HCT116 (cell line): ENCODE data around the gene BCL2L13. TPM values are rescaled to one million over a fixed set of nuclear protein-coding genes. Genes with fewer than 3 reads are reported as not detected.

Experiments used
- ATAC-seq: fragments of 200-7000 bp; cut with Tn5 transposase; 2 replicates; pipeline ENCODE4 v1.9.1; 2020; ENCODE audit warnings: mild to moderate bottlenecking, moderate library complexity
- BruUV-seq: library from RNA; stranded (reverse); fragments of 400-500 nt; replicated peaks from 2 replicates; lab custom pipeline; 2021; lab: Mats Ljungman, UMichigan
- CTCF ChIA-PET: fragments of 300-600 bp; sonication (Branson Sonifier 250); formaldehyde crosslinking; loops from one replicate; lab custom pipeline; 2021; ENCODE audit warnings: antibody characterized with exemption; lab: Charles Lee
- POLR2A ChIA-PET: fragments of 300-600, 350-600 bp; sonication (Branson Sonifier 250); formaldehyde crosslinking; loops from one replicate; lab custom pipeline; 2021; ENCODE audit warnings: antibody characterized with exemption; lab: Charles Lee
- RAD21 ChIA-PET, 2 experiments: fragments of 300-600 bp; sonication (Branson Sonifier 250); formaldehyde crosslinking; loops; one replicate each; lab custom pipeline; 2023; ENCODE audit warnings: low total read pairs in 2 of 2; ENCODE audit not compliant: uncharacterized antibody in 2 of 2, unreplicated experiment in 2 of 2, low non-redundant PET in 1 of 2; lab: Charles Lee
- DNase-seq: peaks from one replicate; pipeline ENCODE4 v3.0.0-alpha.2; 2010; ENCODE audit warnings: low read depth, low spot score
- H2AFZ ChIP-seq: fragments of 200-600 bp; shearing (Covaris generic), sonication (generic); 2 replicates; pipeline ENCODE4 v1.6.1; 2017; ENCODE audit warnings: low read depth, mixed run types, mixed read lengths, antibody characterized with exemption, low read length; ENCODE audit not compliant: poor library complexity, severe bottlenecking
- H3K27ac ChIP-seq: 2 replicates; pipeline ENCODE4 v1.5.1; 2012; ENCODE audit warnings: low read depth, low read length
- H3K27me3 ChIP-seq: fragments of 200-600 bp; sonication (generic); 2 replicates; pipeline ENCODE4 v1.6.1; 2016; ENCODE audit warnings: mixed run types, low read length, mixed read lengths; ENCODE audit not compliant: insufficient read depth
- H3K36me3 ChIP-seq, 2 experiments: fragments of 200-500 bp in 1 of 2; fragments of 200-600 bp in 1 of 2; sonication (Bioruptor generic) in 1 of 2; sonication (generic) in 1 of 2; 2 replicates each; pipeline versions ENCODE4 v1.5.1 to v1.6.1; 2014 to 2016; ENCODE audit warnings: low read length in 2 of 2, inconsistent platforms in 1 of 2, mixed read lengths in 1 of 2, mixed run types in 1 of 2; ENCODE audit not compliant: insufficient read depth in 2 of 2, control insufficient read depth in 1 of 2
- H3K4me1 ChIP-seq, 2 experiments: fragments of 200-600 bp in 1 of 2; sonication (generic) in 1 of 2; 2 replicates each; pipeline versions ENCODE4 v1.5.1 to v1.6.1; 2012 to 2017; ENCODE audit warnings: low read length in 2 of 2, inconsistent platforms in 1 of 2, mild to moderate bottlenecking in 1 of 2, mixed read lengths in 1 of 2, mixed run types in 1 of 2, moderate library complexity in 1 of 2; ENCODE audit not compliant: insufficient read depth in 2 of 2, control insufficient read depth in 1 of 2
- H3K4me2 ChIP-seq: fragments of 200-600 bp; sonication (generic); 2 replicates; pipeline ENCODE4 v1.6.1; 2017; ENCODE audit warnings: mixed run types, low read length, mixed read lengths
- H3K4me3 ChIP-seq, 2 experiments: fragments of 200-600 bp in 1 of 2; sonication (generic) in 1 of 2; replicated peaks in 1 of 2; 2 replicates each; pipeline ENCODE4 v1.5.1; 2011 to 2016; ENCODE audit warnings: low read length in 2 of 2, control low read depth in 1 of 2, low read depth in 1 of 2, mild to moderate bottlenecking in 1 of 2, mixed read lengths in 1 of 2, mixed run types in 1 of 2
- H3K79me2 ChIP-seq: fragments of 200-600 bp; sonication (generic); 2 replicates; pipeline ENCODE4 v1.6.1; 2017; ENCODE audit warnings: mild to moderate bottlenecking, mixed run types, low read length, moderate library complexity, mixed read lengths; ENCODE audit not compliant: insufficient read depth
- H3K9ac ChIP-seq: fragments of 200-600 bp; sonication (generic); 2 replicates; pipeline ENCODE4 v1.6.1; 2016; ENCODE audit warnings: low read length, mixed read lengths
- H3K9me2 ChIP-seq: fragments of 200-600 bp; sonication (generic), shearing (Covaris generic); 2 replicates; pipeline ENCODE4 v1.6.1; 2017; ENCODE audit warnings: mixed run types, mild to moderate bottlenecking, moderate library complexity; ENCODE audit not compliant: insufficient read depth
- H3K9me3 ChIP-seq, 2 experiments: fragments of 200-500 bp in 1 of 2; fragments of 200-600 bp in 1 of 2; sonication (Bioruptor generic) in 1 of 2; sonication (generic) in 1 of 2; 2 replicates each; pipeline ENCODE4 v1.6.1; 2014 to 2017; ENCODE audit warnings: low read length in 2 of 2, mixed read lengths in 2 of 2, inconsistent platforms in 1 of 2, low read depth in 1 of 2, mild to moderate bottlenecking in 1 of 2, mixed run types in 1 of 2, moderate library complexity in 1 of 2; ENCODE audit not compliant: control insufficient read depth in 1 of 2, insufficient read depth in 1 of 2
- H4K20me1 ChIP-seq: fragments of 200-600 bp; sonication (generic), shearing (Covaris generic); 2 replicates; pipeline ENCODE4 v1.6.1; 2017; ENCODE audit warnings: mixed run types, mild to moderate bottlenecking, moderate library complexity; ENCODE audit not compliant: insufficient read depth
- ATF3 ChIP-seq: IDR thresholded peaks from 2 replicates; pipeline ENCODE4 v1.6.1; 2012
- CBX3 ChIP-seq: IDR thresholded peaks from 2 replicates; pipeline ENCODE4 v1.6.1; 2012; ENCODE audit warnings: low read depth
- CEBPB ChIP-seq: IDR thresholded peaks from 2 replicates; pipeline ENCODE4 v1.6.1; 2012; ENCODE audit warnings: low read depth
- CTCF ChIP-seq, 3 experiments: fragments of 200-600 bp in 1 of 3; sonication (generic) in 1 of 3; IDR thresholded peaks in 2 of 3; conservative IDR thresholded peaks in 1 of 3; 2 replicates each; pipeline ENCODE4 v1.5.1; 2012 to 2017; ENCODE audit warnings: low read depth in 2 of 3, low read length in 2 of 3, antibody characterized with exemption in 1 of 3, borderline replicate concordance in 1 of 3, control low read depth in 1 of 3, mild to moderate bottlenecking in 1 of 3, mixed read lengths in 1 of 3, mixed run types in 1 of 3, moderate library complexity in 1 of 3; ENCODE audit not compliant: insufficient read depth in 1 of 3
- EGR1 ChIP-seq: IDR thresholded peaks from 2 replicates; pipeline ENCODE4 v1.6.1; 2012; ENCODE audit warnings: low read depth
- EZH2 ChIP-seq: fragments of 200-600 bp; sonication (generic); IDR thresholded peaks from 2 replicates; pipeline ENCODE4 v1.6.1; 2017; ENCODE audit warnings: antibody characterized with exemption, mixed run types
- EZH2phosphoT487 ChIP-seq: fragments of 200-600 bp; IDR thresholded peaks from 2 replicates; pipeline ENCODE4 v1.6.1; 2018; ENCODE audit warnings: antibody characterized with exemption, borderline replicate concordance
- POLR2A ChIP-seq: IDR thresholded peaks from 2 replicates; pipeline ENCODE4 v1.7.0; 2011; ENCODE audit warnings: borderline replicate concordance; ENCODE audit not compliant: insufficient read depth, insufficient read length; ENCODE audit errors: extremely low read depth
- POLR2AphosphoS5 ChIP-seq: IDR thresholded peaks from 2 replicates; pipeline ENCODE4 v1.6.1; 2011; ENCODE audit warnings: mild to moderate bottlenecking, low read depth, low read length, moderate library complexity
- REST ChIP-seq: IDR thresholded peaks from 2 replicates; pipeline ENCODE4 v1.6.1; 2012; ENCODE audit warnings: low read depth
- SIN3A ChIP-seq: IDR thresholded peaks from 2 replicates; pipeline ENCODE4 v1.6.1; 2012; ENCODE audit warnings: low read depth
- SP1 ChIP-seq: IDR thresholded peaks from 2 replicates; pipeline ENCODE4 v1.6.1; 2012; ENCODE audit warnings: low read depth
- ZFX ChIP-seq: fragments of 450-650 bp; IDR thresholded peaks from 2 replicates; pipeline ENCODE4 v1.6.1; 2017
- ZNF274 ChIP-seq: fragments of 200-500 bp; sonication (Bioruptor generic); IDR thresholded peaks from 2 replicates; pipeline ENCODE4 v1.6.1; 2014; ENCODE audit warnings: mild to moderate bottlenecking, low read depth, low read length, inconsistent platforms
- intact Hi-C: fragments of 100-400 bp; cut with micrococcal nuclease; formaldehyde crosslinking; loops from 2 replicates; pipeline ENCODE4 v1.10.0; 2022
- total RNA-seq: library from RNA; stranded (reverse); gene quantifications from one replicate; pipeline ENCODE4 v1.2.1, GENCODE V29; 2021; ENCODE audit not compliant: unreplicated experiment
- TF ChIP-seq, protein P1 (sequence below): IDR thresholded peaks from 2 replicates; pipeline ENCODE4 v1.6.1; 2012

BCL2L13 gene
- total RNA-seq, 1 experiment from 2014 or later, result 38.6 TPM

GRCh38 chr22:17748555-17749353 is 110.2 kb downstream of the BCL2L13 start:
- H2AFZ ChIP-seq, result no peak overlapping the region
- no peaks in the 10 kb centered on the region; a peak in 1 of 4 replicates for H3K36me3 ChIP-seq
- H3K4me1 ChIP-seq, result peaks cover 0 to 6% of the 10 kb centered on the region in 2 experiments; a peak in 1 of 4 replicates
- H3K9me2 ChIP-seq, result no peaks in the 10 kb centered on the region
- intact Hi-C loops, result no loop called here
- H3K9me3 ChIP-seq, result no peaks in the 10 kb centered on the region
- H3K4me3 ChIP-seq, result no peak overlapping the region
- no peak for TF ChIP-seq CEBPB
- no peak for TF ChIP-seq CTCF (IDR thresholded peaks at IDR 0.05 in 2 of 3, conservative IDR thresholded peaks at IDR 0.05 in 1 of 3; ENCODE audit: borderline replicate concordance in 1 of 3, insufficient read depth in 1 of 3, low read depth in 2 of 3, low read length in 2 of 3)
- TF ChIP-seq SP1, result no peak
- TF ChIP-seq EGR1, result no peak
- TF ChIP-seq EZH2phosphoT487, result no peak
- TF ChIP-seq, protein P1, sequence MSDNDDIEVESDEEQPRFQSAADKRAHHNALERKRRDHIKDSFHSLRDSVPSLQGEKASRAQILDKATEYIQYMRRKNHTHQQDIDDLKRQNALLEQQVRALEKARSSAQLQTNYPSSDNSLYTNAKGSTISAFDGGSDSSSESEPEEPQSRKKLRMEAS, result no peak
- no peak for TF ChIP-seq EZH2
- TF ChIP-seq REST, result no peak
- TF ChIP-seq SIN3A, result no peak
- TF ChIP-seq POLR2A, result no peak
- no peak for TF ChIP-seq ATF3
- no peak for TF ChIP-seq CBX3
- TF ChIP-seq ZFX, result no peak
- no peak for TF ChIP-seq ZNF274
- no peak for TF ChIP-seq POLR2AphosphoS5
- H4K20me1 ChIP-seq, result no peaks in the 10 kb centered on the region
- BruUV-seq, result no TSS peak
- no peaks in the 10 kb centered on the region for H3K27me3 ChIP-seq
- POLR2A ChIA-PET, result no interaction called here
- no peak overlapping the region for H3K9ac ChIP-seq
- DNase-seq (no peak), ATAC-seq (no peak)
- H3K27ac ChIP-seq, result no peak overlapping the region
- no peak overlapping the region for H3K4me2 ChIP-seq
- H3K79me2 ChIP-seq, result peaks cover 7% of the 10 kb centered on the region; the same call in 1 of the 2 replicates
- CTCF ChIA-PET, result no interaction called here
- RAD21 ChIA-PET, result no interaction called here
